PC-3 (cell line): Measurements from ENCODE around the gene SYNE1. TPM values are rescaled to one million over a fixed set of nuclear protein-coding genes. Genes with fewer than 3 reads are reported as not detected.

Experiments used
- ATAC-seq: fragments of 200-7000 bp; cut with Tn5 transposase; 2 replicates; pipeline ENCODE4 v1.9.1; 2020; ENCODE audit warnings: mild to moderate bottlenecking, moderate library complexity
- BruUV-seq: library from RNA; stranded (reverse); fragments of 400-500 nt; replicated peaks from 2 replicates; lab custom pipeline; 2021; lab: Mats Ljungman, UMichigan
- CTCF ChIA-PET: fragments of 300-600 bp; sonication (Branson Sonifier 250); formaldehyde crosslinking; loops from one replicate; lab custom pipeline; 2022; ENCODE audit warnings: antibody characterized with exemption; lab: Charles Lee
- POLR2A ChIA-PET: fragments of 300-600 bp; sonication (Branson Sonifier 250); formaldehyde crosslinking; loops from one replicate; lab custom pipeline; 2022; ENCODE audit warnings: antibody characterized with exemption; ENCODE audit not compliant: unreplicated experiment; lab: Charles Lee
- DNase-seq: peaks from one replicate; pipeline ENCODE4 v3.0.0-alpha.2; 2015
- H2AFZ ChIP-seq: fragments of 300-600 bp; sonication (generic); 2 replicates; pipeline ENCODE4 v1.6.0; 2016; ENCODE audit warnings: antibody characterized with exemption, low read length
- H3F3A ChIP-seq: fragments of 300-600 bp; sonication (generic); one replicate; pipeline ENCODE4 v1.6.0; 2017; ENCODE audit warnings: antibody characterized with exemption, low read length, control low read depth, mild to moderate bottlenecking; ENCODE audit not compliant: unreplicated experiment
- H3K27ac ChIP-seq: fragments of 300-600 bp; sonication (generic); 2 replicates; pipeline ENCODE4 v1.5.1; 2016; ENCODE audit warnings: mild to moderate bottlenecking, low read length
- H3K27me3 ChIP-seq: fragments of 300-600 bp; sonication (generic); 2 replicates; pipeline ENCODE4 v1.6.1; 2016; ENCODE audit warnings: low read length, mixed read lengths
- H3K36me3 ChIP-seq: fragments of 300-600 bp; sonication (generic); 2 replicates; pipeline ENCODE4 v1.6.1; 2016; ENCODE audit warnings: low read depth, mixed run types, low read length, mixed read lengths
- H3K4me1 ChIP-seq: fragments of 300-600 bp; sonication (generic); 2 replicates; pipeline ENCODE4 v1.5.1; 2016; ENCODE audit warnings: low read length; ENCODE audit not compliant: insufficient read depth
- H3K4me2 ChIP-seq: fragments of 300-600 bp; sonication (generic); 2 replicates; pipeline ENCODE4 v1.6.0; 2016; ENCODE audit warnings: low read length
- H3K4me3 ChIP-seq: fragments of 300-600 bp; sonication (generic); 2 replicates; pipeline ENCODE4 v1.5.1; 2016; ENCODE audit warnings: mild to moderate bottlenecking, low read length, mixed read lengths
- H3K79me2 ChIP-seq: fragments of 300-600 bp; sonication (generic); 2 replicates; pipeline ENCODE4 v1.6.1; 2017; ENCODE audit warnings: low read length, mixed read lengths
- H3K9ac ChIP-seq: fragments of 300-600 bp; sonication (generic); 2 replicates; pipeline ENCODE4 v1.6.0; 2016; ENCODE audit warnings: mild to moderate bottlenecking, low read length
- H3K9me2 ChIP-seq: fragments of 300-600 bp; sonication (generic); replicated peaks from 2 replicates; pipeline ENCODE4 v1.6.1; 2016; ENCODE audit warnings: mixed run types, low read length, mixed read lengths
- H3K9me3 ChIP-seq: fragments of 300-600 bp; sonication (generic); 2 replicates; pipeline ENCODE4 v1.6.1; 2016; ENCODE audit warnings: low read length, mixed read lengths
- H4K20me1 ChIP-seq: fragments of 300-600 bp; sonication (generic); 2 replicates; pipeline ENCODE4 v1.6.1; 2016; ENCODE audit warnings: low read length, mixed read lengths
- EZH2 ChIP-seq: fragments of 300-600 bp; sonication (generic); IDR thresholded peaks from one replicate; pipeline ENCODE4 v1.6.1; 2017; ENCODE audit warnings: antibody characterized with exemption, mild to moderate bottlenecking, low read length; ENCODE audit not compliant: unreplicated experiment
- EZH2phosphoT487 ChIP-seq: fragments of 300-600 bp; sonication (generic); IDR thresholded peaks from 2 replicates; pipeline ENCODE4 v1.6.1; 2018; ENCODE audit warnings: mild to moderate bottlenecking, antibody characterized with exemption, low read length, borderline replicate concordance
- intact Hi-C: fragments of 100-400 bp; cut with micrococcal nuclease; formaldehyde crosslinking; loops from 2 replicates; pipeline ENCODE4 v1.9.0; 2023
- total RNA-seq: library from RNA; depleted of rRNA; stranded (reverse); fragments of >200 nt; gene quantifications from 2 replicates; pipeline ENCODE4 v1.2.3, GENCODE V29; 2014
- TF ChIP-seq, protein P1 (sequence below): fragments of 300-600 bp; sonication (generic); conservative IDR thresholded peaks from 2 replicates; pipeline ENCODE4 v1.5.1; 2017; ENCODE audit warnings: antibody characterized with exemption, low read depth, mild to moderate bottlenecking, low read length

The SYNE1 gene
- total RNA-seq, 1 experiment from 2014 or later, result 16.7 TPM

DNA sequence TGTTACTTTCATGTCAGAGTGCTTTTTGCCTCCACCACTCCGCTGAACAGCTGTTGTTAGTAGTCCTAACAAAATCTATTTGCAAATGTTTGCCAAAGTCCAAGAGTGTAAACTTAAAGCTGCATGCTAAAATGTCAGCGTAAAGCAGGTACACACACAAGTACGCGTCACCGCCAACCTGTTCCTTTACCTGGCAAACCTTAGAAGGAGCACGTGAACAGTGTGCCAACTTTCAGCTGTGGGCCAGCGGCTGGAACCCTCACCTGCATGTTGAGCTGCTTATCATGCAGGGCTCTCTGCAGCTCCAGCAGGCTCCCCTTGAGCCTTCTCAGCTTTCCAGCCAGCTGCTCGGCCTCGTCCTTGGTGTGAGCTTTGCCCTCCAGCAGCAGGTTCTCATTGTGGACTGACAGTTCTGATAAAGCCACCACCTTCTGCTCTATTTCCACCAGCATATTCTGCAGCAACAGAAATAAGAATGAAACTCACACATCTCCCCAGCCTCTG lies 359.3 kb downstream of the SYNE1 start:
- Histone ChIP-seq H3K27ac (no peak overlapping the region), H3K9me2 (no peaks in the 10 kb centered on the region), H3K79me2 (no peaks in the 10 kb centered on the region), H3K4me2 (no peak overlapping the region), H3K4me1 (peaks cover 21% of the 10 kb centered on the region), H3F3A (no peaks in the 10 kb centered on the region), H3K27me3 (no peaks in the 10 kb centered on the region), H3K36me3 (no peaks in the 10 kb centered on the region), H3K9ac (no peak overlapping the region), H2AFZ (no peak overlapping the region), H3K4me3 (no peak overlapping the region), H3K9me3 (no peaks in the 10 kb centered on the region), H4K20me1 (no peaks in the 10 kb centered on the region)
- BruUV-seq, result no TSS peak
- DNase-seq, result no peak
- ChIA-PET POLR2A (no interaction called here), CTCF (no interaction called here)
- TF ChIP-seq, protein P1, sequence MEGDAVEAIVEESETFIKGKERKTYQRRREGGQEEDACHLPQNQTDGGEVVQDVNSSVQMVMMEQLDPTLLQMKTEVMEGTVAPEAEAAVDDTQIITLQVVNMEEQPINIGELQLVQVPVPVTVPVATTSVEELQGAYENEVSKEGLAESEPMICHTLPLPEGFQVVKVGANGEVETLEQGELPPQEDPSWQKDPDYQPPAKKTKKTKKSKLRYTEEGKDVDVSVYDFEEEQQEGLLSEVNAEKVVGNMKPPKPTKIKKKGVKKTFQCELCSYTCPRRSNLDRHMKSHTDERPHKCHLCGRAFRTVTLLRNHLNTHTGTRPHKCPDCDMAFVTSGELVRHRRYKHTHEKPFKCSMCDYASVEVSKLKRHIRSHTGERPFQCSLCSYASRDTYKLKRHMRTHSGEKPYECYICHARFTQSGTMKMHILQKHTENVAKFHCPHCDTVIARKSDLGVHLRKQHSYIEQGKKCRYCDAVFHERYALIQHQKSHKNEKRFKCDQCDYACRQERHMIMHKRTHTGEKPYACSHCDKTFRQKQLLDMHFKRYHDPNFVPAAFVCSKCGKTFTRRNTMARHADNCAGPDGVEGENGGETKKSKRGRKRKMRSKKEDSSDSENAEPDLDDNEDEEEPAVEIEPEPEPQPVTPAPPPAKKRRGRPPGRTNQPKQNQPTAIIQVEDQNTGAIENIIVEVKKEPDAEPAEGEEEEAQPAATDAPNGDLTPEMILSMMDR, result no peak
- TF ChIP-seq EZH2phosphoT487, result no peak
- no peak for TF ChIP-seq EZH2
- intact Hi-C loops, result no loop called here
- no peak for ATAC-seq

DNA sequence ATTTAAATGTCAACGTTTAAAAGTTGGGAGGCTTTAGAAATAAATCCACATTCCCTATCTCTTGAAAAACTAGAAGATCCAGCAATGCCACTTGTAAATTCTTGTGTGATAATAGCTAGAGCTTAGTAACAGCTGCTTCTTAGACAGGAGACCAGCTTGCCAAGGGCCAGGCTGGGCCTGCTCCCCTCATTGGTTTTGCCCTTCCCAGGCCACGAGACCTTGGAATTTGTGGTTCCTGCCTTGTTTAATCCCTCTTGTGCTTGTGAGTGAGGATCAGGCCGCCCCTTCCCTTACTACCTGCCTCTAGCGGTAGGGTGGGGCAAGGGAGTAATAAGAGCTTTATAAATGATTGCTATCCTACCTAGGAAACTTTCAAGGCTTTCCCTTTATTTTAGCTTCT lies 363.5 kb downstream of the SYNE1 start:
- POLR2A ChIA-PET, result interaction anchor here (0.6 kb wide), 1 partner anchor 65 kb away, joined by 11 read pairs; no protein-coding TSS in a partner anchor
- peaks cover 48% of the 10 kb centered on the region for H3K4me1 ChIP-seq
- H3K9me2 ChIP-seq, result no peaks in the 10 kb centered on the region
- no peak overlapping the region for H3K4me2 ChIP-seq
- no peak overlapping the region for H3K9ac ChIP-seq
- no peaks in the 10 kb centered on the region for H3F3A ChIP-seq
- intact Hi-C loops, result loop anchor here (2.0 kb wide), 1 partner anchor 137 kb away; no protein-coding TSS in a partner anchor
- no peak overlapping the region for H3K4me3 ChIP-seq
- no peaks in the 10 kb centered on the region for H4K20me1 ChIP-seq
- 0 out of 2 replicates have a peak overlapping the region, but pooled peaks have one; percentile 38 for H2AFZ ChIP-seq
- no peaks in the 10 kb centered on the region for H3K36me3 ChIP-seq
- no peaks in the 10 kb centered on the region for H3K9me3 ChIP-seq
- H3K27ac ChIP-seq, result no peak overlapping the region
- no peaks in the 10 kb centered on the region for H3K79me2 ChIP-seq
- DNase-seq, result no peak
- ATAC-seq, result no peak
- CTCF ChIA-PET, result interaction anchor here (1.1 kb wide), 1 partner anchor 83 kb away, joined by 3 read pairs; no protein-coding TSS in a partner anchor
- TF ChIP-seq, protein P1, result no peak
- TF ChIP-seq EZH2 (no peak), EZH2phosphoT487 (no peak)
- no TSS peak for BruUV-seq
- H3K27me3 ChIP-seq, result no peaks in the 10 kb centered on the region

DNA sequence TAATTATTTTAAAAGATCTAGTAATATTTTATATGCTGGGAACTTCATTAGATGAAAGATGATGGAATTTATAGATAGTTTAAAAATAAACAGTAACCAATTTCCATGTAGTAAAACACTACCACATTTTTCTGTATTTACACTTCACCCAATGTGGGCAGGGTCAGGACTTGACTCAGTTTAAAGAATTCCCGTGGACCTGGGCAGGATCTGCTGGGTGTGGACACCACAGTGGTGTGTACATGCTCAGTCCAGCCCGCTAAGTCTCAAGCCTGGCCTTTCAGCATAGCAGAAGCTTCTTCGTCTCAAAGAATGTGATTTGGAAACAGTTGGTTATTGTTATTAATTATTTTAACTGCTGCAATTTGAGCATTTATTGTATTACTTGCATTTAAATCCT lies 364.2 kb downstream of the SYNE1 start:
- Histone ChIP-seq H3K79me2 (no peaks in the 10 kb centered on the region), H3K9me3 (no peaks in the 10 kb centered on the region), H3K4me3 (no peak overlapping the region), H4K20me1 (no peaks in the 10 kb centered on the region), H3K36me3 (no peaks in the 10 kb centered on the region), H3K9me2 (no peaks in the 10 kb centered on the region), H3K27ac (peak overlapping the region; percentile 33; the same call in 1 of the 2 replicates), H2AFZ (no peak overlapping the region), H3K27me3 (no peaks in the 10 kb centered on the region), H3K4me2 (peak overlapping the region; percentile 26; the same call in 1 of the 2 replicates), H3K4me1 (peaks cover 50% of the 10 kb centered on the region), H3F3A (no peaks in the 10 kb centered on the region), H3K9ac (no peak overlapping the region)
- DNase-seq (peak; percentile 46), ATAC-seq (peak; percentile 78)
- no TSS peak for BruUV-seq
- intact Hi-C loops, result no loop called here
- TF ChIP-seq, protein P1, result no peak
- TF ChIP-seq EZH2phosphoT487, result no peak
- TF ChIP-seq EZH2, result no peak
- POLR2A ChIA-PET, result no interaction called here
- CTCF ChIA-PET, result interaction anchor here (0.6 to 1.1 kb wide), 2 partner anchors 29 to 84 kb away, joined by 3 read pairs; no protein-coding TSS in a partner anchor
